Measurements from ENCODE around the gene PACRG. TPM values are rescaled to one million over a fixed set of nuclear protein-coding genes. Genes with fewer than 3 reads are reported as not detected.

Gene PACRG
- total RNA-seq, 1 donor from 2014 or later, result 1.1 TPM

- Mint-ChIP-seq H3K36me3 (ENCODE audit: low read depth) (no peaks in the 10 kb centered on the region), H3K27me3 (ENCODE audit: low read depth) (no peaks in the 10 kb centered on the region), H3K9me3 (ENCODE audit: low read depth) (no peaks in the 10 kb centered on the region), H3K4me3 (ENCODE audit: unreplicated experiment) (no peak overlapping the region), H3K4me1 (ENCODE audit: low read depth) (peaks cover 2% of the 10 kb centered on the region), H3K27ac (ENCODE audit: unreplicated experiment) (no peak overlapping the region)
- no peak for TF ChIP-seq CTCF (IDR thresholded peaks at IDR 0.05)
- no peak for DNase-seq (ENCODE audit: low spot score)
Observed at GRCh38 chr6:163287626-163288025, 559.9 kb downstream of the PACRG start.

- H3K4me3 Mint-ChIP-seq (ENCODE audit: unreplicated experiment), result no peak overlapping the region
- H3K4me1 Mint-ChIP-seq (ENCODE audit: low read depth), result peaks cover 2% of the 10 kb centered on the region
- no peak overlapping the region for H3K27ac Mint-ChIP-seq (ENCODE audit: unreplicated experiment)
- H3K36me3 Mint-ChIP-seq (ENCODE audit: low read depth), result no peaks in the 10 kb centered on the region
- TF ChIP-seq CTCF (IDR thresholded peaks at IDR 0.05), result no peak
- H3K9me3 Mint-ChIP-seq (ENCODE audit: low read depth), result no peaks in the 10 kb centered on the region
- no peaks in the 10 kb centered on the region for H3K27me3 Mint-ChIP-seq (ENCODE audit: low read depth)
- DNase-seq (ENCODE audit: low spot score), result no peak
Observed at GRCh38 chr6:163288066-163288465, 560.3 kb downstream of the PACRG start.

- H3K4me3 Mint-ChIP-seq (ENCODE audit: unreplicated experiment), result no peak overlapping the region
- no peak for TF ChIP-seq CTCF (IDR thresholded peaks at IDR 0.05)
- no peaks in the 10 kb centered on the region for H3K27me3 Mint-ChIP-seq (ENCODE audit: low read depth)
- DNase-seq (ENCODE audit: low spot score), result no peak
- H3K27ac Mint-ChIP-seq (ENCODE audit: unreplicated experiment), result no peak overlapping the region
- no peaks in the 10 kb centered on the region for H3K36me3 Mint-ChIP-seq (ENCODE audit: low read depth)
- H3K4me1 Mint-ChIP-seq (ENCODE audit: low read depth), result peaks cover 2% of the 10 kb centered on the region
- no peaks in the 10 kb centered on the region for H3K9me3 Mint-ChIP-seq (ENCODE audit: low read depth)
Observed at GRCh38 chr6:163288915-163289314, 561.1 kb downstream of the PACRG start.

GRCh38 chr6:163289447-163289846 is 561.7 kb downstream of the PACRG start:
- no peak for DNase-seq (ENCODE audit: low spot score)
- Mint-ChIP-seq H3K27me3 (ENCODE audit: low read depth) (no peaks in the 10 kb centered on the region), H3K4me1 (ENCODE audit: low read depth) (no peaks in the 10 kb centered on the region), H3K36me3 (ENCODE audit: low read depth) (no peaks in the 10 kb centered on the region), H3K27ac (ENCODE audit: unreplicated experiment) (no peak overlapping the region), H3K9me3 (ENCODE audit: low read depth) (no peaks in the 10 kb centered on the region), H3K4me3 (ENCODE audit: unreplicated experiment) (no peak overlapping the region)
- TF ChIP-seq CTCF (IDR thresholded peaks at IDR 0.05), result no peak

- H3K27ac Mint-ChIP-seq (ENCODE audit: unreplicated experiment), result no peak overlapping the region
- H3K27me3 Mint-ChIP-seq (ENCODE audit: low read depth), result no peaks in the 10 kb centered on the region
- H3K9me3 Mint-ChIP-seq (ENCODE audit: low read depth), result no peaks in the 10 kb centered on the region
- TF ChIP-seq CTCF (IDR thresholded peaks at IDR 0.05), result no peak
- no peak for DNase-seq (ENCODE audit: low spot score)
- no peaks in the 10 kb centered on the region for H3K4me1 Mint-ChIP-seq (ENCODE audit: low read depth)
- H3K4me3 Mint-ChIP-seq (ENCODE audit: unreplicated experiment), result no peak overlapping the region
- no peaks in the 10 kb centered on the region for H3K36me3 Mint-ChIP-seq (ENCODE audit: low read depth)
Observed at GRCh38 chr6:163290545-163291274, 562.9 kb downstream of the PACRG start.
